ENCODE data around the gene DDX49. TPM values are rescaled to one million over a fixed set of nuclear protein-coding genes. Genes with fewer than 3 reads are reported as not detected.

DDX49 gene
- total and polyA plus RNA-seq, 2 of the 4 experiments (the other 2 are of a cell fraction), result 50.9 to 52.1 TPM

DNA sequence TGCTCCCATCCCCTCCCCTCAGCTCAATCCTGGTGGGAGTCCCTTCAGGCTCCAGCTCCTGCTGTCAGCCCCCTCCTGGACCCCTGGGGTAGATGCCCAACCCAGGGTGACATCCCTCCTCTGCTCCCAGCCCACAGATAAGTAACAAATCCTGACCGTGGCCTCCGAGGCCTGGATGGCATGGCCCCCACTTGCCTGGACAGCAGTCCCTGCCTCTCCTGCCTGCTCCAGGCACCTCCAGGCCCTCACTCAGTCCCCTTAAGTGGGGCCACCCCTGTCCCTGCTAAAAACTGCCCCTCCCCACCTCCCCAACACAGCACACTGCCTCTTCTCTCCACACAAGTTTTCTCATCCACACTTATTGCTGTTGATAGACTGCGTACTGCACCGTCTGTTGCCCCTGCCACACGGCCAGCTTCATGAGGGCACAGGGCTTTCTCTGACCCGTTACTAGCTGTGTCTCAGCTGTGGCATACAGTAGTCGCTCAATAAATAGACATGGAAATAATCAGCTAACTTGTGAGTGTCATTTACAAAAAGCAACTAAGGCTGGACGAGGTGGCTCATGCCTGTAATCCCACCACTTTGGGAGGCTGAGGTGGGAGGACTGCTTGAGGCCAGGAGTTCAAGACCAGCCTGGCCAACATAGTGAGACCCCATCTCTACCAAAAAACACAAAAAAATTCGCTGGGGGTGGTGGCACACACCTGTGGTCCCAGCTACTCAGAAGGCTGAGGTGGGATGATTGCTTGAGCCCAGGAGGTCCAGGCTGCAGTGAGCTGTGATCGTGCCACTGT lies 29.4 kb upstream of the DDX49 start:
- intact Hi-C loops (cut with micrococcal nuclease), result no loop called here
- H3K56ac ChIP-seq (ENCODE audit: extremely low read depth, insufficient read depth, low read length), result no peak overlapping the region
- BruUV-seq (replicated peaks), result no TSS peak

More for the DNA sequence above, 29.4 kb upstream of the DDX49 start:
- DNase-seq (no peak), ATAC-seq (ENCODE audit: low read depth) (no peak)
- H2BK15ac ChIP-seq (ENCODE audit: low read depth, low read length), result no peak overlapping the region
- no peak overlapping the region for H3K4ac ChIP-seq (ENCODE audit: low read depth, low read length)
- no peak overlapping the region for H4K91ac ChIP-seq (ENCODE audit: insufficient read depth, low read depth, low read length)
- no peak overlapping the region for H2BK120ac ChIP-seq (ENCODE audit: low read depth, low read length)
- H2BK5ac ChIP-seq (ENCODE audit: low read depth, low read length, poor library complexity, severe bottlenecking), result no peak overlapping the region
- peaks cover 6% of the 10 kb centered on the region; the same call in 1 of the 2 replicates for H3K27me3 ChIP-seq (ENCODE audit: control insufficient read depth, insufficient read depth, low read length)
- 65% methylated on average over 7 of the region's 10 CpGs; no CpG with 5 or more reads in 1 of the 2 experiments for WGBS, 2 experiments (ENCODE audit: extremely low coverage in 2 of 2, insufficient read length in 1 of 2)
- H3K9me3 ChIP-seq (ENCODE audit: control insufficient read depth, insufficient read depth, low read length), result no peaks in the 10 kb centered on the region
- TF ChIP-seq ELK1 (IDR thresholded peaks at IDR 0.05; ENCODE audit: borderline replicate concordance, low read depth, low read length) (no peak), POLR2A (IDR thresholded peaks at IDR 0.05; ENCODE audit: low read depth, low read length) (no peak), SMC3 (IDR thresholded peaks at IDR 0.05; ENCODE audit: low read depth, low read length) (no peak), RAD21 (IDR thresholded peaks at IDR 0.05; ENCODE audit: low read length) (no peak), MAZ (IDR thresholded peaks at IDR 0.05; ENCODE audit: borderline replicate concordance, low read depth, low read length) (no peak), BHLHE40 (IDR thresholded peaks at IDR 0.05; ENCODE audit: low read depth, low read length) (no peak), RCOR1 (IDR thresholded peaks at IDR 0.05; ENCODE audit: insufficient replicate concordance, low read length) (no peak), NFE2L2 (IDR thresholded peaks at IDR 0.05; ENCODE audit: low read depth, low read length) (no peak), FOS (IDR thresholded peaks at IDR 0.05; ENCODE audit: low read depth, low read length) (no peak), MXI1 (IDR thresholded peaks at IDR 0.05; ENCODE audit: borderline replicate concordance, low read depth, low read length) (no peak), CEBPB (IDR thresholded peaks at IDR 0.05; ENCODE audit: low read depth, low read length) (no peak), MAFK (IDR thresholded peaks at IDR 0.05; ENCODE audit: low read depth, low read length) (no peak)
- TF ChIP-seq, protein P1, sequence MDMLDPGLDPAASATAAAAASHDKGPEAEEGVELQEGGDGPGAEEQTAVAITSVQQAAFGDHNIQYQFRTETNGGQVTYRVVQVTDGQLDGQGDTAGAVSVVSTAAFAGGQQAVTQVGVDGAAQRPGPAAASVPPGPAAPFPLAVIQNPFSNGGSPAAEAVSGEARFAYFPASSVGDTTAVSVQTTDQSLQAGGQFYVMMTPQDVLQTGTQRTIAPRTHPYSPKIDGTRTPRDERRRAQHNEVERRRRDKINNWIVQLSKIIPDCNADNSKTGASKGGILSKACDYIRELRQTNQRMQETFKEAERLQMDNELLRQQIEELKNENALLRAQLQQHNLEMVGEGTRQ (IDR thresholded peaks at IDR 0.05; ENCODE audit: low read depth, low read length), result no peak
- TF ChIP-seq, protein P2, sequence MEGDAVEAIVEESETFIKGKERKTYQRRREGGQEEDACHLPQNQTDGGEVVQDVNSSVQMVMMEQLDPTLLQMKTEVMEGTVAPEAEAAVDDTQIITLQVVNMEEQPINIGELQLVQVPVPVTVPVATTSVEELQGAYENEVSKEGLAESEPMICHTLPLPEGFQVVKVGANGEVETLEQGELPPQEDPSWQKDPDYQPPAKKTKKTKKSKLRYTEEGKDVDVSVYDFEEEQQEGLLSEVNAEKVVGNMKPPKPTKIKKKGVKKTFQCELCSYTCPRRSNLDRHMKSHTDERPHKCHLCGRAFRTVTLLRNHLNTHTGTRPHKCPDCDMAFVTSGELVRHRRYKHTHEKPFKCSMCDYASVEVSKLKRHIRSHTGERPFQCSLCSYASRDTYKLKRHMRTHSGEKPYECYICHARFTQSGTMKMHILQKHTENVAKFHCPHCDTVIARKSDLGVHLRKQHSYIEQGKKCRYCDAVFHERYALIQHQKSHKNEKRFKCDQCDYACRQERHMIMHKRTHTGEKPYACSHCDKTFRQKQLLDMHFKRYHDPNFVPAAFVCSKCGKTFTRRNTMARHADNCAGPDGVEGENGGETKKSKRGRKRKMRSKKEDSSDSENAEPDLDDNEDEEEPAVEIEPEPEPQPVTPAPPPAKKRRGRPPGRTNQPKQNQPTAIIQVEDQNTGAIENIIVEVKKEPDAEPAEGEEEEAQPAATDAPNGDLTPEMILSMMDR (conservative IDR thresholded peaks at IDR 0.05; ENCODE audit: low read depth, low read length), result no peak
- dilution Hi-C loops (cut with HindIII; ENCODE audit: low sequenced_read_pairs, unreplicated experiment), result no loop called here
- H3K9me1 ChIP-seq (ENCODE audit: insufficient read depth, low read length), result no peaks in the 10 kb centered on the region
- POLR2A ChIA-PET (ENCODE audit: unreplicated experiment), result no interaction called here
- in situ Hi-C loops (cut with MboI; ENCODE audit: low sequenced_read_pairs), result no loop called here
- H2AK9ac ChIP-seq (replicated peaks; ENCODE audit: low read depth, low read length, poor library complexity), result no peak overlapping the region
- no peak overlapping the region for H4K8ac ChIP-seq (ENCODE audit: low read depth in 2 of 2, low read length in 2 of 2)
- no peak overlapping the region for H4K5ac ChIP-seq (ENCODE audit: low read depth, low read length)
- no peak overlapping the region for H2BK20ac ChIP-seq (ENCODE audit: low read depth, low read length)
- no peak overlapping the region for H2AFZ ChIP-seq (replicated peaks; ENCODE audit: low read length, poor library complexity)
- H4K20me1 ChIP-seq (ENCODE audit: insufficient read depth, low read length), result 0 out of 2 replicates have a peak, but pooled peaks cover 8% of the 10 kb centered on the region
- H3K18ac ChIP-seq (ENCODE audit: low read depth, low read length), result no peak overlapping the region
- no peaks in the 10 kb centered on the region; the same call in 1 of the 2 replicates for H3K36me3 ChIP-seq (ENCODE audit: control insufficient read depth, insufficient read depth, low read length)
- H3K27ac ChIP-seq (ENCODE audit: insufficient read depth, low read length), result no peak overlapping the region
- H3K4me2 ChIP-seq (ENCODE audit: low read depth, low read length), result no peak overlapping the region
- CTCF ChIA-PET, result interaction anchor here (0.5 to 1.1 kb wide), 2 partner anchors 15 to 82 kb away, joined by 5 read pairs; no protein-coding TSS in a partner anchor
- H3K4me1 ChIP-seq (ENCODE audit: control insufficient read depth, insufficient read depth, low read length), result peaks cover 6% of the 10 kb centered on the region; the same call in 1 of the 2 replicates
- H3K14ac ChIP-seq (replicated peaks; ENCODE audit: low read depth, low read length), result no peak overlapping the region
- H3K4me3 ChIP-seq (ENCODE audit: insufficient read depth, low read depth, low read length), result no peak overlapping the region
- H2AK5ac ChIP-seq (ENCODE audit: low read depth, low read length), result no peak overlapping the region
- no peak overlapping the region for H3K23ac ChIP-seq (ENCODE audit: low read depth, low read length)
- H3K79me1 ChIP-seq (ENCODE audit: low read depth in 1 of 2, low read length in 2 of 2), result no peaks in the 10 kb centered on the region
- no peak overlapping the region for H3K9ac ChIP-seq (ENCODE audit: low read depth, low read length)
